Measurements from ENCODE around the gene XYLT2.

XYLT2 gene

DNA sequence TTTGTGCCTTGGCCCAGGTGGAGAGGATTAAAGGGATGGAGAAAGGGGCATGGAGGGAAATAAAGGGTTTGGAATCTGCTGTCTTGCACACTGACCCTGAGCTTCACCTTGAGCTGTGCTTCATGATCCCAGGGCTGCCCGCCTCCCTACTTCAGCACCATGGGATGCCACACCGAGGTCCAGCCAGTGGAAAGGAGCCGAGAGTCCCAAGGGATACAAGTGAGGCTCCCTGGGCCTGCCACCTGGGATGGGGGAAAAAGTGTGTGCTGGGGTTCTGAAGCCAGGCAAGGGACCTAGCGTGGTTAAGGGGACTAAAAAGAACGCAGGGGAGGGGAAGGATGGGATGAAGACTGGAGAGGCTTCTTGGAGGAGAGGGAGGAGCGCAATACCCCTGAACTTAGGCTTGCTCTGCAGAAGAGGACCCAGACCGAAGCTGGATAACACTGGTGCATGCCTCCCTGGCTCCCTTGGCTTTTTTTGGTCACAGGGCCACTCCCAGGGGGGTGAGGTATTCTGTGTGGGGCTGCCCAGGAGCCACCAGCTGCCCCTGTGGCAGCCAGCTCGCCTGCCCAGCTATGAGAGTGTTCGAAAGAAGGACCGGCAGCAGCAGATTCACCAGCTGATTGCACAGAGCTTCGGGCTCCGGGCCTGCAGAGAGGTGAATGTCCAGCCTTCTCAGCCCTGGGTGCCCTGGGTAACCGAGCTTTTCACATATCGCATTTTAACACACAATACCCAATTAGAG is 19.9 kb downstream of the XYLT2 start:
- DNase-seq, result no peak

DNA sequence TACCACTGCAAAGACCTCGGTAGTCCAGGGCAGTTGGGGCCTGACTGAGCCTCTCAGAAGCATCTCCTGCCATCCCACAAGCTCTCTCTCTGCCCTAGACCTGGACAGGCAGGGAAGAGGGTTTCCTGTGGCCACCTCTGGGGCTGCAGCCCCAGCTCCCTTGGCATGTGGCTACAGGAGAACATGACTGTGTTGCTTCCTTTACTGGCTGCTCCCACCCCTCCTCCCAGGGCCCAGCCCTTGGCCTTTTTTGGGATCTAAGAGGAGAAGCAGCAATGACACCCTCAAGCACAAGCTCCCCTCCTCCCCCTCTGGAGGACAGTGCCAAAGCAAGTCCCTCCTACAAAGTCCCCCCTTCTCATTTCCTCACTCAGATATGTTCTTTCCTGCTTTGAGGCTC is 21.5 kb downstream of the XYLT2 start:
- no peak for DNase-seq

DNA sequence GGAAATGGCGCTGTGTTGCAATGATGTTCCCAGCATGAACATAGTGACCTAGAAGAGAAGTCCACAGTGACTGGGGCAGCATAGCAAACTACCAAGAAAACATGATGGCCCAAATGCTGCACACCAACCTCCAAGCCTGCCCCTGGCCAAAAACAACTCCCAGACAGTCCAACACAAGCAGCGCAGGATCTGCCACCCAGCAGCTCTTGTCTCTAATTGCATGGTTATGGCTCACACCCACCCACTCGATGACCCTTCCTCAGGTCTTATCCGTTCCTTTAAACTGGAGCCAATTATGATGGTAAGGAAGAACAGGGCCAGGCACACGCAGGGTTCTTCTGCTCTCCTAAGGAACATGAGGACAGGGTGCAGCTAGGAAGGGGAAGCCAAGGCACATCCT is 24.1 kb downstream of the XYLT2 start:
- no peak for DNase-seq

DNA sequence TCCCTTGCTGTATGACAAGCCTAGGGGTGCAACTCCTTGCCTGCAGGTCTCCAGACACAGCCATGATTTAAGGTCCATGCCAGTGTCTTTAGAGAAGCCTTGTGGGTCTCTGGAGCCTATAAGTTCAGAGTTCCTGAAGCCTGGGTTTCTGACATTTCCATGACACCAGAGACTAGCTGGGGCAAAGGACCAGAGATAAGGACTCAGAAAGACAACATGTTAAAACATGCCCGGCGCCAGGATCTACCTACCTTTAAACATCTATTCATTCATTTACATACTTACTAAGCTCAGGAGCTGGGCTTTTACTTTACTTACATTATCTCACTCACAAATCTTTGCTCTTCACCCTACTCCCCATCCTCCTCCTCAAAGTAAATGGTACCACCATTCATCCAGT is 25.6 kb downstream of the XYLT2 start:
- DNase-seq, result no peak

DNA sequence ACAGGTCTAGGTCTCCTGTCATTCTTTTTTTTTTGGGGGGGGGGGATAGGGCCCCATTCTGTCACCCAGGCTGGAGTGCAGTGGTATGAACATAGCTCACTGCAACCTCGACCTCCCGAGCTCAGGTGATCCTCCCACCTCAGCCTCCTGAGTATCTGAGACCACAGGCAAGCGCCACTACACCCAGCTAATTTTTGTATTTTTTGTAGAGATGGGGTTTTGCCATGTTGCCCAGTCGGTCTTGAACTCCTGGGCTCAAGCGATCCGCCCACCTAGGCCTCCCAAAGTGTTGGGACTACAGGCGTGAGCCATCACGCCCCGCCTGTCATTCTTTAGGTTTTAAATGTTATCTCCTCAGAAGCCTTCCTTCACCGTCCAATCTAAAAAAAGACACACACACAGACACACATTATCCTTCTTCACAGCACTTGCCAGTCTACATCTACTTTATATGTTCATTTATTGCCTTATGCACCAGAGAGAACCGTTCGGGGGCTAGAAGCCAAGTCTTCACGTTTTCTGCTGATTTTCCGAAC is 26.4 kb downstream of the XYLT2 start:
- DNase-seq, result no peak

DNA sequence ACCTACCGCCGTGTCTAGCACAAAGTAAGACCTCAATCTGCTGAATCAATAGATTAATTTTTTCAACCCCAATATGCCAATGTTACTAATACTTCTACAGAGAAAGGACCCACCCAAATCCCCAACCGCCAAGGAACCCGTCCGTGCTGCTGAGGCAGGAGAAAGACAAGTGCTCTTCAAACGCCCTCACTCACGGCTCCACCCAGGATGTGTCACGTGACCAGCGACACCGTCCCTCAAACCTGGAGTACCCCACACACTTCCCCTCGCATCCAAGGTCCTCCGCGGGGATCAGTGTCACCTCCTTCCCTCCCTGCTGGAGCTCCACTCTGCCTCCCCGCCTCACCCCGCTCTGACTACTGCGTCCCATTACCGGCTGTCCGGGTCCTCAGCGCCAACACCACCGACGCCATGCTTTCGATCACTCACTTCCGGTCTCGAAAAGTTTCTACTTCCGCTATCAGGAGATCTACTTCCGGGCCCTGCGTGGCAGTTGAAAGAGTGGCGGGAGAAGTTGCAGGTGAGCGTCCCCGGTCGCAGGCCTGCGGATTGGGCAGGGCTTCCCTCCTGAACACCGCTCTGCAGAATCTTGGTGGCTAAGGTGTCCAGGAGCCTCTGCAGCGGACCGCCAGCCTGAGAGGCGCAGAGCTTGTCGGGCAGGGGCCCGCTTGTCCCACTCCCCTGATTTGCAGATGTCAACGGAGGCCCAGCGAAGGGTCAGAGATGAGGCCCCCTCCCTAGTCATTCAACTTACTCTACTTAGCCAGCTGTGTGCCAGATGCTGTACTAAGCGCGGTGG is 27.0 kb downstream of the XYLT2 start, which contains the start of the genes EME1 and MRPL27:
Gene EME1 (plus strand): TSS at position 472 of the 799 bp plus-strand sequence. CDS start 1,980 bp downstream, outside the sequence.
Gene MRPL27 (minus strand): TSS at position 427 of the 799 bp plus-strand sequence. CDS start 14 bp downstream, at position 413.
- peak; percentile 89 for DNase-seq

DNA sequence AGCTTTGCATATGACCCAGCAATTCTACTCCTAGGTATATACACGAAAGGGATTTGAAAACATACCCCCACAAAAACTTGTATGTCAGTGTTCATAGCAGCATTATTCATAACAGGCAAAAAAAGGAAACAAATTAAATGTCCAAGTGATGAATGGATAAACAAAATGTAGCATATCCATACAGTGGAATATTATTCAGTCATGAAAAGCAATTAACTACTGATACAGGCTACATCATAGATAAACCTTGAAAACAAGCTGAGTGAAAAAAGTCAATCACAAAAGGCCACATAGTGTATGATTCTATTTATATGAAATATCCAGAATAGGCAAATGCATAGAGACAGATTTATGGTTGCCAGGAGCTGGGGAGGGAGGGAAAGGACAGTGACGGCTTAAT is 27.8 kb downstream of the XYLT2 start:
- DNase-seq, result no peak

DNA sequence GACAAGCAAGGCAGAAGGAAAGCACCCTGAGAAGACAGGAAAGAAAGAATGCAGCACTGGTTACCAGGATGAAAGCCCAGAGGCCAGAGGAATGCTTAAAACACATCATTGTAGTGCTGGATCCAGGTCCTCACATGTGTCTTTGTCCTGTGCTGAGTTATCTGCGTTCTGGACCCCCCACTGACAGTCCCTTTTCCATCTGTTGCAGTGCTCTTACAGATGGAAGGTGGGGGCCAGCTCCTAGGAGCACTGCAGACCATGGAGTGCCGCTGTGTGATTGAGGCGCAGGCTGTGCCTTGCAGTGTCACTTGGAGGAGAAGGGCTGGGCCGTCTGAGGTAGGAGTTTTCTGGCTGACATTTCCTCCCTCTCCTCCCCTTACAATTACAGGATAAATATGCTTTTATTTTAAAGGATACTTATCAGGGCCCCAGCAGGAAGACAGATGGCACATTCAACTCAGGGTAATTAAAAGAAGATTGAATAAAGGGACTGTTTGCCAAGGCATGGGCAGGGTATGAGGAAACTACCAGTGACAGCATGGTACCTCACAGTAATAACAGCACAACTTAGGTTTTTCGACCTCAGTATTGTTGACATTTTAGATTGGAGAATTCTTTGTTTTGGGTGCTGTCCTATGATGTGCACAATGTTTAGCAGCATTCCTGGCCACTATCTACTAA is 30.1 kb downstream of the XYLT2 start:
- DNase-seq, result no peak

DNA sequence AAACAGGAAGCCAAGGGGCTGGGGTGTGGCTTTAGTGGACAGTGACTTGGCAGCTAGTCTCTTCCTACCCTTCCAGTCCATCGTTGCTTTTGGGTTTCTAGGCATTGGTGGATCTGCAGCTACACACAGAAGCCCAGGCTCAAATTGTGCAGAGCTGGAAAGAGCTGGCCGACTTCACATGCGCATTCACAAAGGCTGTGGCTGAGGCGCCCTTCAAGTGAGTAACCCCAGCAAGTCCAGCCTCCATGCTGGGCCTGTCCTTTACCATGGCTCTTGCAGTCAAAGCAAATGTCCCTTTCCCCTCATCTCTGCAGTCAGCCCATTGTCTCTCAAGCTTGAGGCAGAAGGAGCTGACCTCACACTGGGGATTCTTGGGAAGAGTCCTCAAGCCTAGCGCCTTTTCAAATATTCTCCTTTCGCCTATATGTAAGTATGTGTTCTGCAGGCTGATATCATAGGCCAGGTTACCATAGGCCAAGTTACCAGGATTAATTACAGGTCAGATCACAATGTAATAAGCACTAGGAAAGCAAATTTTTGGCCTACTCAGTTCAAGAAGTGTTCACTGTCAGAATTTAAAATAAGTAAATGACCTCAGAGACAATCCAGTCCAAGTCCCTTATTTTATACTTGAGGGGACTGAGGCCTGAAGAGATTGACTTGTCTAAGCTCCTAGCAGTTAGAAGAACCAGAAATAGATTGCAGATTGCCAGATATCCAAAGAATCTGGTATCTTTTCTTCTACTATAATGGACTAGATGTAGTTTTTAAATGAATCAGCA is 33.6 kb downstream of the XYLT2 start:
- DNase-seq, result no peak

DNA sequence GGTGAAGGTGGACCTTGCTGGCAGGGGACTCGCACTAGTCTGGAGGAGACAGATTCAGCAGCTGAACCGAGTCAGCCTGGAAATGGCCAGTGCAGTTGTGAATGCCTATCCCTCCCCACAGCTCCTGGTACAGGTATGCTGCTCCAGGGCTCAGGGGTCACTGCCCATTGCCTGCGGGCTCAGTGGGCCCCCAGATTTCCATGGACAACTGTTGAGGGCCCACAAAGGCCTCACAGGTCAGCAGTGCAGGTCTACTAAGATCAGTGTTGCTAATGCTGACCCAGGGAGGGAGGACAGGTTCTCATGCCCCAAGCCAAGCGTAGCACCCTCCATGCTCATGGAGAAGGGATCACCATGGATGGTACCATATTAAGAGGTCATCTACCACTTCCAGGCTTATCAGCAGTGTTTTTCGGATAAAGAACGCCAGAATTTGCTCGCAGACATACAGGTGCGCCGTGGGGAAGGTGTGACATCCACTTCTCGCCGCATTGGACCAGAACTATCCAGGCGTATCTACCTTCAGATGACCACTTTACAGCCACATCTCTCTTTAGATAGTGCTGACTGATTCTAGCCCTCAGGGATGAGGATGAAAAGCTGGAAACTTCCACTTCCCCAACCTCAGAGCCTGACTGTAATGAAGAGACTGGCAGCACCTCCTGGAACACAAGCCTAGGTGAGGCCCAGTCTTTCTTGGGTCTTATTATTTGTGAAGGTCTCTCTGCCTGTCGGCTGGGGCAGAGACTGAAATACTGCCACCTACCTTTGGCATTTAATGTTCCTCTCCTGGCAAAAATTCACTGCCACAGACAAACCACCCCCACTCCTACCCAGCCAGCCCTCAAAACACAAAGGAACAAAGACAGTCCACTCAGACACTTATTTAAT is 34.7 kb downstream of the XYLT2 start:
- DNase-seq, result no peak

DNA sequence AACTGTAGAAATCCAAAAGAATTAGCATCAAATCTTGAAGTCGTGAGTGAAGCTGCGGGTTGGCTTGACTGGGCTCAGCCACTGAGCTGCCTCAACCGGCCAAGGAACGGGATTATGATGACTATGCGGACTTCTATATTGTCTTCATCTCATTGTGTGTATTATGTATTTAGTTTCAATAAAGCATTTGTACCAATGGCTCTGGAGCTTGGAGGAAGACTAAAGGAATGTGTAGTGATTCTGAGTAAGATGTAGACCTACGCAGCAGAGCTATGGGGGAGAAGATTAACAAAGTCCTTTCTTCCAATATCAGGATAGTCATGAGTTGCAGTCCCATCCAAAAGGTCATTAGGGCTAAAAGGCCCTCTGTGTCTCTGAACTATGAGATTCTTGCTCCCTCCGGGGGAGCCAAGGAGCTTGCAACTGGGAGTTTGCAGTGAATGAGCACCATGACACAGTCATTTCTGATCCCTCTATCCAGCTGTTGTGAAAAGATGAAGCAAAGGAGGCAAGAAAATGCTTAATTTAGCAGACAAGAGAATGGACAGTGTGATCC is 35.4 kb downstream of the XYLT2 start:
- DNase-seq, result no peak

DNA sequence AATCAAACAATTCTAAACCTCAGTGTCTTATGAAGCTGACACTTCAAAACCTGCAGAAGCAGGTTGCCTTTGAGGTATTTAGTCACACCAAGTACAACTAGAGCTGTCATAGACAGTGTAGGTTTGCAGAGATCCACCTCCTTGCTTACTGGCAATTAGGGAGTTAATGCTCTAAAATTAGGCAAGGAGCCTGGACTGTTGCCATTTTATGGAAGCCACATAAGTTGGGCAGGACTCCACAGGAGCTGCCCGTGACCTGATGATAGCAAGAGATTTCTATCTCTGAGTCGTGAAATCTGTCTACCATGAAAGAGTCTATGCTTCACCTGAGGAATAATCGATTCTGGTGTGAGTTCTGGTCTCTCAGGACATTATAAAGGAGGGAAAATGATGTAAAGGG is 36.0 kb downstream of the XYLT2 start:
- DNase-seq, result peak; percentile 19

DNA sequence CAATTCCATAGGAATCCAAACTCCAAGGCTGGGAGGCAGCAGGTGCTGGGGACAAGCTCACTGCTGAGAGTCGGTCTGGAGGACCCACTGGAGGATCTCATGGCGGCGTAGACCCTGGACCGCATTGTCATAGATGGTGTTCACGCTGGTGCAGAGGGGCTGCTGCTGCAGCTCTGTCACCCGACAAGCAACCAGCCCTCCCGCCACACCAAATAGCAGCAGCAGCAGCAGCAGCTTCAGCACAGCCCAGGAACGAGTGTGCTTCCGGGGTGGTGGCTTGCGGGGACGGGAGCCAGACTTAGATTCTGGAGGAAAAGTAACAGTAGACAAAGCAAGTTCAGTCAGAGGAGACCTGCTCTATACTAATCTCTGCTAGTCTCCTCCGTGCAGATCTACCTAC is 37.0 kb downstream of the XYLT2 start:
- no peak for DNase-seq

DNA sequence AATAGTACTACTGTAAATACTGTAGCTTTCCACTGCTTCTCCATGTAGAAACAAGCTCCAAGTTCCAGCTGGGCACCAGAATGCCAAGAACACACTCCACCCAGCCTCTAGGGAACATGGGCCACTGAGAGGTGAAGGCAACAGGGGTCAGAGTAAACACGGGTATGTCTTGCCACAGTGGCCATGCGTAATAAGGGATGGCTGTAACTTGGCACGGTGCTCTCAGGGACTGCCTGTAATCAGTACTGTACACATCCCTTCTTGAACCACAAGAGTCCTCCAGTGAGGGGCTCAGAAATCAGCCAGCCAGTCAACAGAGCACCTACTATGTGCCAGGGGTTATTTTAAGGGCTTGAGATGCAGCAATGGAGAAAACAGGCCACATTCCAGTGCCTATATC is 40.6 kb downstream of the XYLT2 start:
- DNase-seq, result no peak

DNA sequence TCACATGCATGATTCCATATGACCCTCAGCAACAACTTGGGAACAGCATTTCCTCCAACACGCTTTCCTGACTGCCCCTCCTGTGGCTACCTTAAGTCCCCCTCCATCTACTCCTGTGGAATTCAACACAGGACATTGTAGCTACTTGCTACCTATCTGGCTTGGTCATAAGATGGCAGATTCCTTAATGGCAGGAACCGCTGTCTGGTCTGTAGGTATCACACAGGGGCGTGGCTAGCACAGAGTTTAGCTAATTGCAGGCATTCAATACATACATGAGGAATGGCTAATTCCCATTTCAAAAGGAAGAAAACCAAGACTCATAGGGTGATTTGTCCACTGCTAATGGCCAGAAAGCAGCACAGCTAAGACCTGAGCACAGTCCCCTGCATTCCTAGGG is 42.8 kb downstream of the XYLT2 start:
- no peak for DNase-seq

DNA sequence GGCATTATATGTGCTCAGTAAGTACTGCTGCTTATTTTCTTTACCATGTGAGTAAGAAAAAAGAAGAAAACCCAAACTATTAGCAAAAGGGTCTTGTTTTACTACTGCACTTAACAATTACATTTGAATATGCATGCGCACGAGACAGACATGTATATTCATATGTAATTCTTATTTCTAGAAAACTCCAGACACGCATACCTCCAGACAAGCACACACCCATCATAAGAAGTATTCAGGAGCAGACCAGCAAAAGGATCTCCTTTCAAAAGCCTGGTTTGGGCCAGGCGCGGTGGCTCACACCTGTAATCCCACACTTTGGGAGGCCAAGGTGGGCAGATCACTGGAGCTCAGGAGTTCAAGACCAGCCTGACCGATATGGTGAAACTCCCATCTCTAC is 43.6 kb downstream of the XYLT2 start:
- no peak for DNase-seq

DNA sequence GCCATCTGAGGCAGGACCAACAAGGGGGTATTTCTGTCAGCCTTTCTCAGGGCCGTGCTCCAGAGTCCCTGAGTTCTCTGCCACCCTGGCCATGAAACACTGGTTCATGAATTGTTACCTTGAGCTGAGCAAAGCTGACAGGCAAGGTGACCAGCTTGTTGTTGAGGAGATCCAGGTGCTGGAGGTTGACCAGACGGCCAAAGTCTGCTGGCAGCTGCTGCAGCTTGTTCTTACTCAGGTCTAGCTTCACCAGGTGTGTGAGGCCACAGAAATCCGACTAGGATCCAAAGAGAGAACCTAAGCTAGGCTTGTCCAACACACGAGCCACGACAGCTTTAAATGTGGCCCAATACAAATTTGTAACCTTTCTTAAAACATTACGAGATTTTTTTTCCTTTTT is 46.7 kb downstream of the XYLT2 start:
- no peak for DNase-seq

DNA sequence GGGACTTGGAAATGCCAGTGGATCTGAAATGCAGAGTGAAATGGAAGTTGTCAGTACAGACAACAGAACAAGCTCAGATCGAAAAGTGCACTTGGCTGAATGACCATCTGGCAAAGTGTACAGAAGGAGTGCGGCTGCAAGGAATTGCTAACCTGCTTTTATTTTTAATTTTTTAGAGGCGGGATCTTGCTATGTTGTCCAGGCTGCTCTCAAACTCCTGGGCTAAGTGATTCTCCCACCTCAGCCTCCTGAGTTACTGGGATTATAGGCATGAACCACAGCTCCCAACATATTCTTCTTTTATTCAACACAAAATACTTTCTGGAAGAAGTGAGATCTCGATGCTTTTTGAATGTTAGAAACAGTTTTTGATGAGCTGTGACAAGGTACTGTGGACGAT is 47.8 kb downstream of the XYLT2 start:
- DNase-seq, result no peak

DNA sequence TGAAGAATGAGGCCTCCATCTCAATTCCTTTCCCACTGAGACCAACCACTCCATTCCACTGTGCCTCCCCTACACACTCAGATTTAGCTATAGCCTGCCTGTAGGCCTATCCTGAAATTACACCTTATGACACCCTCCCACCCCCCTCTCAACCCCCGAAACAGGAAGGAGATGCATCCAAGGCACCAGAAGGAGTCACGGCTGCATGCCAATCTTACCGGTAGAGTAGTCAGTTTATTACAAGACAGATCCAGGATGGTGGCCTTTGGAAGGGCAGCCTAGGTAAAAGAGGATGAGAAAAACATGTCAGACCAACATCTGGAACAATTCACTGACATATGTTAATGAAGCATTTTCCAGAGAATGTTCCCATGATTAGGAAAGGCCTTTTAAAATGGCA is 48.8 kb downstream of the XYLT2 start:
- peak; percentile 26 for DNase-seq

DNA sequence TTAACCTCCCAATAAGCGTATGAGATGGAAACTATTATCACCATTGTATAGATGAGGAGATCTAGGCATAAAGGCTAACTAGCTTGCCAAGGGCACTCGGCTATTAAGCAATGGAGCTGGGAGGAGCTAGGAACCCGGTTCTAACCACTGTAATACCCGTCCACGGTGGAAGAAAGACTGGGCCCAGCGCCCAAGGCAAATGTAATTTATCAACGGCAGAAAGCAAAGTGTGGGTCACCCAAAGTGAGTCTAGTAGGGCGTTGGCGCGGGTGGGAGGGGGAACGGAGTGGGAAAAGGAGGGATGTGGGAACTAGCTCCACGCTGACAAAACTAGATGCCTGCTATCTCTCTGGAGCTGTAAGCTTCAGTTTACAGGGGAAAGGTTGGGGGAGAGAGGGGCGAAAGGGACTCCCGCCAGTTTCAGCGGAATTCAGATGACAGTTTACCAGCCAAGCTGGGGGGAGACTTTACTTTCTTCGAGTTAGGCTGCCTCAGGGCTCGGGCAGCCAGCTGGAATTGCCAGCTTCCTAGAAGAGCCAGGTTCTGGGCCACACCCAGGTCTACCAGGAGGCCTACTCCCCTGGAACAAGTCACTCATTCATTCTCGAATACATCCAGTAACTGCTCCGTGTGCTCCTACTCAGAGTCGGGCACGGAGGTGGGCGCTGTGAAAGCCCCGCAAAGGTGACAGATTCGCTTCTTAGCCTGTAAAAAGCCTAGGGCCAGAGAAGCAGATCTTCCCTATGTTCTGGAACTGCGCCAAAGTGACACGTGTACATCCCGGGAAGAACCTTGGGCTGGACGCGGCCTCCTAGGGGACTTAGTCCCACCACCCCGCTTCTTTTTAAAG is 50.6 kb downstream of the XYLT2 start:
- DNase-seq, result peak; percentile 57
